ENCODE measurements around the gene FGD6. TPM values are rescaled to one million over a fixed set of nuclear protein-coding genes. Genes with fewer than 3 reads are reported as not detected.

Gene FGD6
- total and polyA plus RNA-seq, 7 donors = 0.96 to 7.1 (median 2.8) TPM

DNA sequence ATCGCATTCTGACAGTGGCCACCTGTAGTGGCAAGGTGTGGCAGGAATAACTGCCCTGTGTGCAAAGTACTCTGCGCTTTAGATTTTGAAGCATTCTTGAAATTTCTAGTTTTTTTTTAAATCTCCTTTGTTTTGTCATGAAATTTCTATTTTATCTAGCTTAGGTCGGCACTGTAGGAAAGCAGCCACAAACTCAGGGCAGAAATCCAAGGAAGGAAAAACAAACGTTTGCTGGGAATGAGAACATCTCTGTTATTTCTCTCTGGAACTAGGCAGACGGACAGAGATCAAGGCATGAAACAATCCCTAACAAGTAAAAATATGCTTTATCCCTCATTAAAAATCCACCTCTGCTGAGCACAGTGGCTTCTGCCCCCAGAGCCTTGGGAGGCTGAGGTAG lies 142.5 kb downstream of the FGD6 start:
- Histone ChIP-seq H3K27ac (no peak overlapping the region), H3K4me3 (no peak overlapping the region), H3K4me1 (no peaks in the 10 kb centered on the region), H3K27me3 (ENCODE audit: insufficient read depth in 3 of 3, low read length in 2 of 3) (no peaks in the 10 kb centered on the region), H3K9me3 (no peaks in the 10 kb centered on the region), H3K36me3 (ENCODE audit: insufficient read depth in 1 of 2, low read depth in 1 of 2) (no peaks in the 10 kb centered on the region)
- TF ChIP-seq, protein P1, sequence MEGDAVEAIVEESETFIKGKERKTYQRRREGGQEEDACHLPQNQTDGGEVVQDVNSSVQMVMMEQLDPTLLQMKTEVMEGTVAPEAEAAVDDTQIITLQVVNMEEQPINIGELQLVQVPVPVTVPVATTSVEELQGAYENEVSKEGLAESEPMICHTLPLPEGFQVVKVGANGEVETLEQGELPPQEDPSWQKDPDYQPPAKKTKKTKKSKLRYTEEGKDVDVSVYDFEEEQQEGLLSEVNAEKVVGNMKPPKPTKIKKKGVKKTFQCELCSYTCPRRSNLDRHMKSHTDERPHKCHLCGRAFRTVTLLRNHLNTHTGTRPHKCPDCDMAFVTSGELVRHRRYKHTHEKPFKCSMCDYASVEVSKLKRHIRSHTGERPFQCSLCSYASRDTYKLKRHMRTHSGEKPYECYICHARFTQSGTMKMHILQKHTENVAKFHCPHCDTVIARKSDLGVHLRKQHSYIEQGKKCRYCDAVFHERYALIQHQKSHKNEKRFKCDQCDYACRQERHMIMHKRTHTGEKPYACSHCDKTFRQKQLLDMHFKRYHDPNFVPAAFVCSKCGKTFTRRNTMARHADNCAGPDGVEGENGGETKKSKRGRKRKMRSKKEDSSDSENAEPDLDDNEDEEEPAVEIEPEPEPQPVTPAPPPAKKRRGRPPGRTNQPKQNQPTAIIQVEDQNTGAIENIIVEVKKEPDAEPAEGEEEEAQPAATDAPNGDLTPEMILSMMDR (IDR thresholded peaks at IDR 0.05) = no peak
- intact Hi-C loops (cut with DNase I) = loop anchor here in 1 of 2 donors (5.0 kb wide), 2 partner anchors 143 to 398 kb away; partner anchors contain the start of genes FGD6, METAP2 and VEZT
- WGBS, 3 donors = 54 to 75% (median 61%) methylated on average over 5 of the region's 5 CpGs
- DNase-seq (no peak), ATAC-seq (no peak)

DNA sequence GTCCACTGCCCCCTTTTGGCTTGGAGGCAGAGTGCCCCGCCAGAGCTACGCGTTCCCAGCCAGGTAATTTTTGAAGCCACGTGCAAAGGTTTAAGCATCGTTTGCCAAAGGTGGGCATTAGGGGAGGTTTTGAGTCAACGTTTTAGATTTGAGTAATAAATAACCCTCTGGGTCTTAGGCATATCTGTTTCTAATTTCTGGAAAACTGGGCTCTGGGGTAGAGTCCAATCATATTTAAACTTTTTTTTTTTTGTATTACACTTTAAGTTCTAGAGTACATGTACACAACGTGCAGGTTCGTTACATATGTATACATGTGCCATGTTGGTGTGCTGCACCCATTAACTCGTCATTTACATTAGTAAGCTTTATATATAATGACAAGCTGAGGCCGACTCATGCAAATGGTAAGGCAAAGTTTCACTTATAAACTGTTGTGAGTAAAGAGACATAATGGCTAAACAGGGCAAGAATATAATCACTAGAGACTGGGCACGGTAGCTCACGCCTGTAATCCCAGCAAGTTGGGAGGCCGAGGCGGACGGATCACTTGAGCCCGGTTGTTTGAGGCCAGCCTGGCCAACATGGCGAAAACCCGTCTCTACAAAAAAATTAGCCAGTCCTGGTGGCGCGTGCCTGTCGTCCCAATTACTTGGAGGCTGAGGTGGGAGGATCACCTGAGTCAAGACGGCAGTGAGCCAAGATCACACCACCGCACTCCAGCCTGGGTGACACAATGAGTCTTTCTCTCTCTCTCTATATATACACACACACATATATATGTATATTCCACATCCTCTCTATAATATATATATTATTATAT lies 143.4 kb downstream of the FGD6 start:
- H3K4me1 ChIP-seq = no peaks in the 10 kb centered on the region
- H3K36me3 ChIP-seq (ENCODE audit: insufficient read depth in 1 of 2, low read depth in 1 of 2) = no peaks in the 10 kb centered on the region
- no peaks in the 10 kb centered on the region for H3K27me3 ChIP-seq (ENCODE audit: insufficient read depth in 3 of 3, low read length in 2 of 3)
- H3K27ac ChIP-seq = peak overlapping the region; percentile 94
- no peak for ATAC-seq
- H3K9me3 ChIP-seq = no peaks in the 10 kb centered on the region
- H3K4me3 ChIP-seq = peak overlapping the region; percentile 99
- TF ChIP-seq, protein P1 (IDR thresholded peaks at IDR 0.05) = peak; percentile 76
- intact Hi-C loops (cut with DNase I) = loop anchor here in 1 of 2 donors (5.0 kb wide), 2 partner anchors 143 to 398 kb away; partner anchors contain the start of genes FGD6, METAP2 and VEZT
- WGBS, 3 donors = 61 to 65% (median 61%) methylated on average over 23 of the region's 23 CpGs
- no peak for DNase-seq

DNA sequence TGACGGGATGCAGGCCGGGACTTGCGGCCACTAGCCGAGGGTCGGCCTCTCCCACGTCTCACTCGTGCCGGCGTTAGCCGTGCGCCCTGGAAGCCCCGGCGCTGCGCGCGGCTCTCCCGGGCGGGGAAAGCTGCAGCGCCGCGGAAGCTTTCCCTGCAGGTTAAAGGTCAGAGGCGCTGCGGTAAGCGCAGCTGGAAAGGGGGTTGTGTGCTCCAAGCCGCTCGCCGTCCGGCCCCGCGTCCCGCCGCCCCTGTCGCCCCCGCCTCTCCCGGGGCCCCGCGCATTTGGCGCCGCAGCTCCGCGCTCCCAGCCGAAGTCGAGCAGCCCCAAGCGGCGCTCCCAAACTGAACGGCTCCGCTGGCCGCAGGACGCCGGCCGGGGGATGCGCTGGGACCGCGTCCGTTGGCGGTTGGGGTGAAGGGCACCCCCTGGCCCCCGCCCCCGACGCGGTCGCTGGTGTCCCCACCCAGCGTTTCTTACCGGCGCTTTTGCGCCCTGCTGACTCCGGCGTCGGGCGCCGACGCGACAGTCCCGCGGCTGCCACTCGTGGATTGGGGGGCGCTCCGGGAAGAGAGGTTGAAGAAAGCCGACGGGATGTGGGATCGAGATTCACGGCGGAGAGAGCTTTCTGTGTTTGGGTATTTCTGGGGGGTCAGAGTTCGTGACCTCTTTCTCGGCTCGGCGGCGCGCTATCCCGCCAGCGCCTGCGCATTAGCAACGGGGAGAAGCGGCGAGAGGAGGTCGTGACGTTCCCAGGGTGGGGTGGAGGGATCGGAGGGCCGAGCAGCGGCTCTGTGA lies 144.2 kb downstream of the FGD6 start, which contains the start of gene NR2C1:
Gene NR2C1, minus strand, starts transcription at position 719 of the 798 bp plus-strand sequence. CDS start 6,234 bp downstream, outside the sequence.
- intact Hi-C loops (cut with DNase I) = loop anchor here in 1 of 2 donors (5.0 kb wide), 2 partner anchors 144 to 399 kb away; partner anchors contain the start of genes FGD6, METAP2 and VEZT
- ATAC-seq (peak; percentile 96 to 98 (median 98)), DNase-seq (peak; percentile 94 to 97)
- no peaks in the 10 kb centered on the region for H3K27me3 ChIP-seq (ENCODE audit: insufficient read depth in 3 of 3, low read length in 2 of 3)
- TF ChIP-seq, protein P1 (IDR thresholded peaks at IDR 0.05) = no peak
- H3K9me3 ChIP-seq = no peaks in the 10 kb centered on the region
- H3K4me1 ChIP-seq = no peaks in the 10 kb centered on the region
- 0 to 1% (median 0%) methylated on average over 80 to 99 of the region's 99 CpGs for WGBS, 3 donors
- peak within 1 kb of the TSS; percentile 99 for H3K4me3 ChIP-seq
- H3K36me3 ChIP-seq (ENCODE audit: insufficient read depth in 1 of 2, low read depth in 1 of 2) = no peaks in the 10 kb centered on the region
- peak within 1 kb of the TSS; percentile 94 for H3K27ac ChIP-seq

DNA sequence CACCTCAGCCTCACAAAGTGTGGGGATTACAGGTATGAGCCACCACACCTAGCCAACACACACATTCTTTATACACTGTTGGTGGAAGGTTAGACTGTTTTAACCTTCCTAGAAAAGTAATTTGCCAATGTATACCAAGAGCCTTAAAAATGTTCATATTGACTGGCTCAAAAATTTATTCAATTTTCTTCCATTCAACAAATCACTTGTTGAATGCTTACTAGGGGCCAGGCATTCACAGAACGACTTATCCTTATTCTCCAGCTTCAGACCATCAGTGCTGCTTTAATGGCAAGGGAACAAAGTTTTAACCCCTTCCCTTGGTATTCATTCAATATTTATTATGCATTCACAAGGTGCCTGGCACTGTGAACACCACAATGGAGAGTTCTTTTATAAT lies 146.9 kb downstream of the FGD6 start:
- Histone ChIP-seq H3K36me3 (ENCODE audit: insufficient read depth in 1 of 2, low read depth in 1 of 2) (peaks cover 0 to 20% of the 10 kb centered on the region in 2 donors), H3K27me3 (ENCODE audit: insufficient read depth in 3 of 3, low read length in 2 of 3) (no peaks in the 10 kb centered on the region), H3K4me1 (no peaks in the 10 kb centered on the region), H3K27ac (no peak overlapping the region), H3K4me3 (no peak overlapping the region), H3K9me3 (no peaks in the 10 kb centered on the region)
- TF ChIP-seq, protein P1 (IDR thresholded peaks at IDR 0.05) = no peak
- ATAC-seq (no peak), DNase-seq (no peak)
- intact Hi-C loops (cut with DNase I) = loop anchor here in 1 of 2 donors (5.0 kb wide), 2 partner anchors 147 to 402 kb away; partner anchors contain the start of genes FGD6, METAP2 and VEZT
- 84 to 90% (median 85%) methylated on average over 1 of the region's 1 CpG for WGBS, 3 donors

All from psoas muscle (tissue), 8 donors.